Measurements from ENCODE around the gene CYP8B1.

CYP8B1 gene

GRCh38 chr3:42827654-42828053 is 48.0 kb downstream of the CYP8B1 start:
- DNase-seq (ENCODE audit: low read depth in 2 of 2, low spot score in 1 of 2), result no peak

GRCh38 chr3:42827023-42827422 is 48.7 kb downstream of the CYP8B1 start:
- no peak for DNase-seq (ENCODE audit: low read depth in 2 of 2, low spot score in 1 of 2)

DNA sequence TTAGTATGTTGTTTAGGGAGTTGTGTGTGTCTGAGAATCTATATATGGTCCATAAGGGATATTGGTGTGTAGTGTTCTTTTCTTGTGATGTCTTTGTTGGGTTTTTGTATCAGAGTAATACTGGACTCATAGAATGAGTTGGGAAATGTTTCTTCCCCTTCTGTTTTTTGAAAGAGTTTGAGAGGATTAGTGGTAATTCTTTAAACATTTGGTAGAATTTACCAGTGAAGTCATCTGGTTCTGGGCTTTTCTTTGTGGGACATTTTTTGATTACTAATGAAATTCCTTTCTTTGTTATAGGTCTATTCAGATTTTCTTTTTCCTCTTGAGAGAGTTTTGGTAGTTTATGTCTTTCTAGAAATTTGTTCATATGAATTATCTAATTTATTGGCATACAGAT is 49.5 kb downstream of the CYP8B1 start:
- DNase-seq (ENCODE audit: low read depth in 2 of 2, low spot score in 1 of 2), result no peak

DNA sequence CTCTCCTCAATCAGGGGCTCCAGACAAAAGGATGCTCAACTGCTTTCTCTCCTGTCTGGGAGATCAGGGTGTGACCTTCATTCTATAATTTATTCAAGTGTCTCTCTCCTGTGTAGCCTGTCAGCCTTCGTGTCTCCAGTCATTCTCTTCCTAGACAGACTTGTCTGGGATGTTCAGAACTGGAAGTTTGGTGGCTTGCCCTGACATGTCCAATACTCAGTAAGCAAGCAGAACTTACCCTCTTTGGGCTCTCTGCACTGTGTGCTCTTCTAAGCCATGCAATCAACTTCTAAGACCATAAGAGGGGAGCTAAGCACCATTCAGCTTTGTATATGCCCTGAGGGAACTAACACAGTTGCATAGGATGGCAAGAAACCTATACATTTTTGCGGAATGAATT is 52.3 kb downstream of the CYP8B1 start:
- no peak for DNase-seq (ENCODE audit: low read depth in 2 of 2, low spot score in 1 of 2)

DNA sequence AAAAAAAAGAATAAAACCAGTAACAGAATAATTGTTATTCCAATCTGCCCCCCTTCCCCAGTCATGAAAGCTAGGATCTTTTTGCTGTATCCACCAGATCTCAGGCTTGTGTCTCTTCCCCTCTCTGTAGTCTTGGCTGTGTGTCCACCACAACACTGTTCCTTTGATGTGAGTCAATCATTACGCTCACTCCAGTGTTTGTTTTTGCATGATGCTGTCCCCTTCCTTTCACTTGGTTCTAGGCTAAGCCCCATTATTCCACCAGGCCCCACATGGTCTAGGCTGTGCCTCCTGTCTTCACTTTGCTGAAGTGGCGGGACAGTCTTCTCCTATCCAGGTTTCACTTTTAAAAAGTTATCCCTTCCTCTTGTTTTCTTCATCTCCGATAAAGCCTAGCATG is 52.9 kb downstream of the CYP8B1 start:
- DNase-seq (ENCODE audit: low read depth in 2 of 2, low spot score in 1 of 2), result no peak
